Nephron progenitor cell (in vitro differentiated cells): Measurements from ENCODE around the gene ELOF1.
"Not testable (repeated sequence)": the region's sequence is repeated elsewhere in the genome, so short reads cannot be mapped to it uniquely, and the experiment has no call there.

Source experiments
- DNase-seq: peaks from one replicate; pipeline ENCODE4 v3.0.0; 2021
- H3K27ac Mint-ChIP-seq: 2 replicates; pipeline ENCODE4 v1.8.0; 2021; ENCODE audit warnings: mild to moderate bottlenecking, moderate library complexity, mixed read lengths
- H3K27me3 Mint-ChIP-seq: 2 replicates; pipeline ENCODE4 v1.8.0; 2021; ENCODE audit warnings: mild to moderate bottlenecking, low read depth, mixed read lengths; ENCODE audit not compliant: poor library complexity
- H3K36me3 Mint-ChIP-seq: 2 replicates; pipeline ENCODE4 v1.8.0; 2021; ENCODE audit warnings: low read depth, mixed read lengths
- H3K4me1 Mint-ChIP-seq: 2 replicates; pipeline ENCODE4 v1.8.0; 2021; ENCODE audit warnings: mixed read lengths
- H3K4me3 Mint-ChIP-seq: 2 replicates; pipeline ENCODE4 v1.8.0; 2021; ENCODE audit warnings: mild to moderate bottlenecking, moderate library complexity, mixed read lengths
- H3K9me3 Mint-ChIP-seq: 2 replicates; pipeline ENCODE4 v1.8.0; 2021; ENCODE audit warnings: mild to moderate bottlenecking, moderate library complexity, mixed read lengths
- CTCF ChIP-seq: fragments of 200-600 bp; sonication (generic); IDR thresholded peaks from 2 replicates; pipeline ENCODE4 v1.5.0; 2021; ENCODE audit warnings: antibody characterized with exemption

ELOF1 gene

DNA sequence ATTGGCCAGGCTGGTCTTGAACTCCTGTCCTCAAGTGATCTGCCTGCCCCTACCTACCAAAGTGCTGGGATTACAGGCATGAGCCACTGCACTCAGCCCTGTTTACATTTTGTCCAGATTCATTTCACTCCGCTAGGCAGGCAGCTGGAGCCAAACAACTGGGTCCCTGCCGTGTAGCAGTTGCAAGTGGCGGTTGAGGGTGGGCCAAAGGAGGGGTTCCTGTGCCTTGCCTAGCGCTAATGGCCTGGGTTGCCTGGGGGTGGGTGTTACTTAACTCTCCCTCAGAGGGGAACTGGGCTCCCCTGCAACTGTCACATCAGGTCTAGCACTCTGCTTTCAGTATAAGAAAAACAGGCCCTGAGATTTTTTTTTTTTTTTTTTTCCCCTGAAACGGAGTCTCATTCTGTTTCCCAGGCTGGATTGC lies 11.0 kb upstream of the ELOF1 start:
- H3K36me3 Mint-ChIP-seq: peaks cover 4% of the 10 kb centered on the region
- DNase-seq: no peak
- H3K27me3 Mint-ChIP-seq: no peaks in the 10 kb centered on the region
- H3K9me3 Mint-ChIP-seq: no peaks in the 10 kb centered on the region
- TF ChIP-seq CTCF: no peak
- no peak overlapping the region for H3K4me3 Mint-ChIP-seq
- peak overlapping the region; percentile 22 for H3K27ac Mint-ChIP-seq
- no peaks in the 10 kb centered on the region for H3K4me1 Mint-ChIP-seq

- H3K27ac Mint-ChIP-seq: peak overlapping the region; percentile 75
- no peak for TF ChIP-seq CTCF
- H3K36me3 Mint-ChIP-seq: peaks cover 4% of the 10 kb centered on the region
- H3K4me1 Mint-ChIP-seq: peaks cover 5% of the 10 kb centered on the region
- H3K4me3 Mint-ChIP-seq: no peak overlapping the region
- DNase-seq: no peak
- H3K9me3 Mint-ChIP-seq: no peaks in the 10 kb centered on the region
- H3K27me3 Mint-ChIP-seq: peaks cover 3% of the 10 kb centered on the region
Observed at GRCh38 chr19:11566164-11566563, 7.1 kb upstream of the ELOF1 start.

DNA sequence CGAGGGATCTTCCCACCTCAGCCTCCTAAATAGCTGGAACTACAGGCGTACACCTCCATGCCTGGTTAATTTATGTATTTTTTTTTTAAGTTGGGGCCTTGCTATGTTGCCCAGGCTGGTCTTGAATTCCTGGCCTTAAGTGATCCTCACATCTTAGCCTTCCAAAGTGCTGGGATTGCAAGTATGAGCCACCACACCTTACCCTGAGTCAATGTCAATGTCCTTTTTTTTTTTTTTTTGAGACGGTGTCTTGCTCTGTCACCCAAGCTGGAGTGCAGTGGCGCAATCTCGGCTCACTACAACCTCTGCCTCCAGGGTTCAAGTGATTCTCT lies 6.6 kb upstream of the ELOF1 start:
- not testable (repeated sequence) for H3K4me3 Mint-ChIP-seq, H3K27ac Mint-ChIP-seq, H3K4me1 Mint-ChIP-seq, DNase-seq, H3K9me3 Mint-ChIP-seq, H3K36me3 Mint-ChIP-seq, H3K27me3 Mint-ChIP-seq

DNA sequence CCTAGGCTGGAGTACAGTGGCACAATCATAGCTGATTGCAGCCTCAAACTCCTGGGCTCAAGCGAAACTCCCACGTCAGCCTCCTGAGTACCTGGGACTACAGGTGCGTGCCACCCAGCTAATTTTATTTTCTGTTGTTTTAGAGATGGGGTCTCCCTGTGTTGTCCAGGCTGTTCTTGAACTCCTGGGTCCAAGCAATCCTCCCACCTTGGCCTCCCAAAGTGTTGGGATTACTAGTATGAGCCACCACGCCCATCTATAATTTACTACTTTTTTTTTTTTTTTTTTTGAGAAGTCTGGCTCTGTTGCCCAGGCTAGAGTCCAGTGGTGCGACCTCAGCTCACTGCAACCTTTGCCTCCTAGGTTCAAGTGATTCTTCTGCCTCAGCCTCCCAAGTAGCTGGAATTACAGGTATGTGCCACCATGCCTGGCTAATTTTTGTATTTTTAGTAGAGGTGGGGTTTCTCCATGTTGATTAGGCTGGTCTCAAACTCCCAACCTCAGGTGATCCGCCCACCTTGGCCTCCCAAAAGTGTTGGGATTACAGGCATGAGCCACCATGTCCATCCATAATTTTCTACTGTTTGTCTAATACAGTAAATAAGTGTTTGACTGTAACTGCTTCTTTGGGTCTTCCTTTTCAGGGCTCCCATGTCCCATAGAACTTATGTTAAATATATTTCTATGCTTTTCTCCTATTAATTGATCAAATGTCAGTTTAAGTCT lies 5.2 kb upstream of the ELOF1 start:
- H3K36me3 Mint-ChIP-seq, H3K27me3 Mint-ChIP-seq, H3K4me3 Mint-ChIP-seq, DNase-seq, H3K27ac Mint-ChIP-seq, H3K9me3 Mint-ChIP-seq: not testable (repeated sequence)
- peaks cover 16% of the 10 kb centered on the region for H3K4me1 Mint-ChIP-seq

DNA sequence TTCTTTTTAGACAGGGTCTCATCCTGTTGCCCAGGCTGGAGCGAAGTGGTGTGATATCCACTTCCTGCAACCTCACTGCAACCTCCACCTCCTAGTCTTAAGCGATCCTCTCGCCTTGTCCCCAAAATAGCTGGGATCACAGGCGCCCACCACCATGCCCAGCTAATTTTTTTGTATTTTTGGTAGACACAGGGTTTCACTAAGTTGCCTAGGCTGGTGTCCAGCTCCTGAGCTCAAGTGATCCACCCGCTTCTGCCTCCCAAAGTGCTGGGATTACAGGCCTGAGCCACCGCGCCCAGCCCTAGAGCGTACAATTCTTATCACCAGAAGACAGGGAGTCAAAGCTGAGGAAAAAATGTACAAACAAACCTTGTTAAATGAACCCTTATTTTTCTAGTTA lies 4.5 kb upstream of the ELOF1 start:
- no peak for DNase-seq
- H3K4me3 Mint-ChIP-seq: no peak overlapping the region
- H3K27ac Mint-ChIP-seq: no peak overlapping the region

DNA sequence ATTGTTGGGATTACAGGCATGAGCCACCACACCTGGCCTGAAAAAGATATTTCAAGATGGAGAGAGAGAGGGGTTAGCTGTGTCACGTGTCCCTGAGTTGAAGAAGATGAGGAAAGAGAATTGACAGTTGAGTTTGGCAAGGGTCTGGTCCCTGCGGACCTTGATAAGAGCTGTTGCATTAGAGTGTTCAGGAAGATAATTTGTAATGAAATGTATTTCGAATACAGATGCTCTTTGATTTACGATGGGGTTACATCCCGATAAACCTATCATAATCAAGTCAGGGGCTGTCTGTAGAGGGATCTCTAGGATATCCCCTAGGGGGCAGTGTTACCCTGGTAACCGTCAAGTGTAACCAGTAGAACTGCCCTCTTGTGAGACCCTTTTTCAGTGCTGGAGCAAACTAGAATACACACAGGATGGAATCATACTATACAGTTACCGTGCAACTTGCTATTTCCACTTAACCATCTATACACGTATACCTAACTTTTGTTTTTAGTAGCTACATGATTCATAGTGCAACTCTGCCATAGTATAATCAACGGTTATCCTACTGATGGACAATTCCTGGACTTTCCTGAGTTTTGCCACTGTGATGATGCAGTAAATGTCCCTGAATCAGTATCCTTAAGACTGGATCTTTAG lies 1.5 kb upstream of the ELOF1 start:
- Mint-ChIP-seq H3K4me3 (peak overlapping the region; percentile 73), H3K9me3 (no peaks in the 10 kb centered on the region), H3K36me3 (peaks cover 6% of the 10 kb centered on the region), H3K27ac (no peak overlapping the region), H3K4me1 (peaks cover 39% of the 10 kb centered on the region), H3K27me3 (peaks cover 10% of the 10 kb centered on the region)
- TF ChIP-seq CTCF: peak; percentile 76
- DNase-seq: peak; percentile 68

More for the DNA sequence above, 4.5 kb upstream of the ELOF1 start:
- TF ChIP-seq CTCF: no peak
- Mint-ChIP-seq H3K27me3 (peaks cover 3% of the 10 kb centered on the region), H3K9me3 (no peaks in the 10 kb centered on the region), H3K36me3 (peaks cover 4% of the 10 kb centered on the region), H3K4me1 (peaks cover 22% of the 10 kb centered on the region)
